Ecto neural progenitor cell (in vitro differentiated cells): Measurements from ENCODE around the gene TMEM205.
"Not testable (repeated sequence)": the region's sequence is repeated elsewhere in the genome, so short reads cannot be mapped to it uniquely, and the experiment has no call there.

Experiments
- DNase-seq: peaks from one replicate; pipeline ENCODE4 v3.0.0-alpha.2; 2018; ENCODE audit warnings: low spot score

The TMEM205 gene

DNA sequence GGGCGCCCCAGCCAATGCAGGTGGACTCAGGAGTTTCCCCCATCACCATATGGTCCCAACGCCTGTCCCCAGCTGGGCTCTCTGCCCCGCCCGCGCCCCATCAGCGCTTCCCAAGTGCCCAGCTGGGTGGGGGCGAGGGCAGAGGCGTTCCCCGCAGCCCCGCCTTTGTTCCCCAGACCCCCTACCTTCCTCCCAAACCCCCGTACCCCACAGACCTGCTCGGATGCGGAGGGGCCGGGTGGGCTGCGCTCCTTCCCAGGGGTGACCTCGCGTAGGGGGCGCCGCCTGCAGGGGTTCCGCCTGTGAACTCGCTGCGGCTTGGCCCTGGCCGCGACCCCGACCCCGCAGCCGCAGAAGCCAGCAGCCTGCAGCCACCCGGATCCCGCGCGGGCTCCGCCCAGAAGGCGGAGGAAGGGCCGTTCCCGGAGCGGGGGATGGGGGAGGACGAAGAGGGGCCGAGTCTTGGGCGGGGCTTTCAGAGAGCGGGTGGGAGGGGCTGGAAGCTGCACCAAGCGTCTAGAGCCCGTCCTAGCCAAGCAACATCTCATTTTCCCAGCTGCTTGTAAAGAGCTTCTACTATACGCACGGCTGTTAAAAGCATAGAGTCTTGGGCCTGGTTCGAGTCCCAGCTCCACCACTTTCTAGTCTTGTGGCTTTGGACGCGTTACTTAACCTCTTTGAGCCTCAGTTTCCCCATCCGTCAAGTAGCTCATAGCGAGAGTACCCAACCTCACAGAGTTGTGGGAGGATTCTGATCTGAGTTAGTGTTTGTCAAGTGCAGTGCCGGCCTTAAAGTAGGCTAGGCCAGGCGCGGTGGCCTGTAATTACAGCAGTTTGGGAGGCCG, 6.6 kb downstream of the TMEM205 start, which contains the start of gene RAB3D:
Gene RAB3D (minus strand): TSS at position 404 of the 845 bp plus-strand sequence. CDS start 2,258 bp downstream, outside the sequence.
- peak; percentile 95 for DNase-seq

DNA sequence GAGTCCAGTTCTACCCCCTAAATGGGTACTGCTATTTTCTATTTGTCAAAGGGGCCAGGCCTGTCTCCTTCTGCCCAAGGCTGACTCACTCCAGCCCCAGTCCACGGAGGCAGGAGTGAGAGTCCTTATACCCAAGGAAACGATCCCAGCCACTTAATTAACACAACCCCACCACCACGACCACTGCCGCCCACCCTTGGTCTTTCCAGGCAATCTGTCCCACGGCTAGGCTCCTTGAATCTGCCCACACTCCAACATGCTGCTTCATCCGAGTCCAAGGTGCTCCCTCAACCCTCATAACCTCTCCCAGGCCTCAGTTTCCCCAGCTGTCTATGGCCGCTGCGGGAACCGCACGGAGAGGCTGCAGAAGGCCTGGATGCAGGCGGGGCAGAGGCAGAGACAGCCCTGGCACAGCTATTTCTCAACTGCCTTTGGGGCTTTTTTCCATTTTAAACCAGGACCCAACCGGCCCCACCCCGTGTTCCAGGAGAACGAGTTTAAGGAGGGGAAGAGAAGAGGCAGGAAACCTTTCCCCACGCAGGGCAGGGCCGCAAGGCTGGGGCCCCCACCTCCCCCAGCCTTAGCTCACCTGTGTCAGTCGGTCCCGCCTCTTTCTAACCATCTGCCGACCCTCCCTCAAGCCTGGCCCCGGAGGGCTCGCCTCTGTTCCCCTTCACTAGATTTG, 7.4 kb downstream of the TMEM205 start:
- no peak for DNase-seq

DNA sequence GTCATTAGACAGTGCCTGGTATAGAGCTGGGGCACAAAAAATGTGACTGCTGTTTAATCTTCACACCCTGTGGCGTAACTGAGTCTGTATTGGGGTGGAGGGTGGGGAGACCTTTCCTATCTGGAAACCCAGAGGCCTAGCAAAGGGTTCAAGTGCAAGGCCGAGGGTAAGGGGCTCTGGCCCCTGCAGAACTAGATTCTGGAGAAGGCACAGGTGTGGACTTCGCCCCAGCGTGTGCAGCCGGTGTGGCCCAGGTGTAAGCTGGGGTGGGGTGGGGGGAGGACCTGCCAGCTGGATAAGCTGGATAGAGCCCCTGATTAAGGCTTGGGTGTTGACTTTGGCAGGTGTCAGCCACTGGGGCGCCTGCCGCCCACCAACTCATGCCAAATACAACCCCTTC, 7.9 kb downstream of the TMEM205 start:
- no peak for DNase-seq

DNA sequence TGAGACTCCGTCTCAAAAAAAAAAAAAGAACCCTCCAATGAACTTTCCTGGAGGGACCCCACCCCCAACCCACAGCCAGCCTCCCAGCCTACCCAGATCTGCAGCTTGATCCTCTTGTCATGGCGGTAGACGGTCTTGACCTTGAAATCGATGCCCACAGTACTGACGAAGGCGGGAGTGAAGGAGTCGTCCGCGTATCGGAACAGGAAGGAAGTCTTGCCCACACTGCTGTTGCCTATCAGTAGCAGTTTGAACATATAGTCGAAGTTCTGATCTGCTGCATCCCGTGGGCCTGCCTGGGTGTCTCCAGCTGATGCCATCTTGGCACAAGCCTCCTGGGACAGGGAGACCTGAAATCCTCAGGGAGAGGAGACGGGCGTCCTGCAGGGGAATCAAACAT, 9.0 kb downstream of the TMEM205 start:
- no peak for DNase-seq

DNA sequence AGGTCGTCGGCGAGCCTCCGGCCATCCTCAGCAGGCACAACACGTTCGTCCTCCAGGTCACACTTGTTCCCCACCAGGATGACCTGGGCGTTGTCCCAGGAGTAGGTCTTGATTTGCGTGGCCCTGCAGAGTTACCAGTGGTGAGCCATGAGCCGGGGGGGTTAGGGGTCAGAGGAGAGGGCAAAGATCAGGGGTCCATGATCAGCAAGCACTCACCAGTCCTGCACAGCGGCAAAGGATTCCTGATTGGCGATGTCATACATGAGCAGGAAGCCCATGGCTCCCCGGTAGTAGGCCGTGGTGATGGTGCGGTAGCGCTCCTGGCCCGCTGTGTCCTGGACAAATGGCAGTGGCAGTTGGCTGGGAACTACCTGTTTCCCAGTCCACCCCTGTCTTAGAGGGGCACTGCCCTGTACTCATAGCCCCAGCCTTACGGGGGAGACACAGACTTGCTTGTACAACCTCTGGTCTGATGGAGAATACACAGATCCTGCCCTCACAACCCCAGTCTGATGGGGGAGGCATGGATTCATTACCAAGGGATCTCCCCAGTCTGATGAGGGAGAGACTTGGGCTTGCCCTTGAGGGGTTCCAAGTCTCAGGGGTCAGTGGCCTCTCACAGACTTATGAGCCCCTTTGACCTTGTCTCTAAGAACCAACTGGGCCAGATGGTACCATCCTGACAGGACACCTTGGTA, 10.5 kb downstream of the TMEM205 start:
- DNase-seq = no peak

DNA sequence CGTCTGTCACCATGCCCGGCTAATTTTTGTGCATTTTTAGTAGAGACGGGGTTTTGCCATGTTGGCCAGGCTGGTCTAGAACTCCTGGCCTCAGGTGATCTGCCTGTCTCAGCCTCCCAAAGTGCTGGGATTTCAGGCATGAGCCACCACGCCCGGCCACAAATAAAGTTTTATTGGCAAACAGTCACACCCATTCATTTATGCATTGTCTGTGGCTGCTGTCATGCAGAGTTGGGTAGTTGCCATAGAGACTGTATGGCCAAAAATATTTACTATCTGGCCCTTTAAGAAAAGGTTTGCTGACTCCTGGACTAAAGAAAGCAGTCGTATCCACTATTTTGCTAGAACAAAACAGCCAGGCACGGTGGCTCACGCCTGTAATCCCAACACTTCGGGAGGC, 12.2 kb downstream of the TMEM205 start:
- DNase-seq = not testable (repeated sequence)

DNA sequence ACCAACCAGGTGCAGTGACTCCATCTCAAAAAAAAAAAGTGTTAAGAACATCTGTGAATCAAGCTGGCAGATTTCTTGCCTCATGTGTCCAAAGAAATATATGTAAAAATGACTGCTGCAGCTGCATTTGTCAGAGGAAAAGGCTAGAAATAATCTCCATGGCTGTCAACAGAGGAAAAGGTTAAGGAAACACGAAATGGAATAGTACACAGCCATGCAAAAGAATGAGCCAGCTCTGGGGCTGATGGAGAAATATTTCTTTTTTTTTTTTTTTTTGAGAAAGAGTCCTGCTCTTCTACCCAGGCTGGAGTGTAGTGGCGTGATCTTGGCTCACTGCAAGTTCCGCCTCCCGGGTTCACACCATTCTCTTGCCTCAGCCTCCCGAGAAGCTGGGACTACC, 13.2 kb downstream of the TMEM205 start:
- no peak for DNase-seq

DNA sequence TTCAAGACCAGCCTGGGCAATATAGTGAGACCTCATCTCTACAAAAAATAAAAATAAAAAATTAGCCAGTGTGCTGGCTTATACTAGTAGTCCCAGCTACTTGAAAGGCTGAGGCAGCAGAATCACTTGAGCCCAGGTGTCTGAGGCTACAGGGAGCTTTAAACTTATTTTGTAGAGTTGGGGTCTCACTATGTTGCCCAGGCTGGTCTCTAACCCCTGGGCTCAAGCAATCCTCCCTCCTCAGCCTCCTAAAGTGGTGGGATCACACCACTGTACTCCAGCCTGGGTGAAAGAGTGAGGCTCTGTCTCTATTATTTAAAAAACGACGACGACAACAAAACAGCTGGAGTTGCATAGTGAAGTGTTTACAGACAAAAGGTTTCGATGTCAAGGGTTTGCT, 14.6 kb downstream of the TMEM205 start:
- DNase-seq = no peak

DNA sequence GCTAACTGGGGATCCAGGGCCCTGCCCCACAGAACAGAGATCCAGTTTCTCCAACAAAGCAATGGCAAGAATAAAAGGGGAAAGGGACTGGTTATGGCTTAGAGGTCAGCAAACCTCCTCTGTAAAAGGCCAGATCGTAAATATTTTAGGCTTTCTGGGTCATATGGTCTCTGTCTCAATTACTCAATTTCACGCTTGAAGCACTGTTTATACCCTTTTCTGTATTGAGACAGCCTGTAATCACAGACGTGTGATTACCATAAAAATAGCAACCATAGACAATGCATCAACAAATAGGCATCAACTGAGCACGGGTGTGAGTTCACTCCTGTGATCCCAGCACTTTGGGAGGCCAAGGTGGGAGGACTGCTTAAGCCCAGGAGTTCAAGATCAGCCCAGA, 15.9 kb downstream of the TMEM205 start:
- no peak for DNase-seq

DNA sequence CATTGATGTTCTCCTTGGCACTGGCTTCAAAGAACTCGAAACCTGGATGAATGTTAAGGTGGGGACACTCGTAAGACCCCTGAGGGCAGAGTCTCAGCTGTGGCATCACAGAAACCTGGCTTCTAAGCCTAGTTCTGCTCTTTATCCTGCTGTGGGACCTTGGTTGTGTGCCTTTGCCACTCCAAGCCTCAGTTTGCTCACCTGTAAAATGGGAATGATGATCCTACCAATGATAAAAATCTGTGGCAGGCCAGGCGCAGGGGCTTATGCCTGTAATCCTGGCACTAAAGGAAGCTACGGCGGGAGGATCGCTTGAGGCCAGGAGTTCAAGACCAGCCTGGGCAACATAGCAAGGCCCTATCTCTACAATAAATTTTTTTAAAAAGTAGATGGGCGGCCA, 20.5 kb downstream of the TMEM205 start:
- no peak for DNase-seq

DNA sequence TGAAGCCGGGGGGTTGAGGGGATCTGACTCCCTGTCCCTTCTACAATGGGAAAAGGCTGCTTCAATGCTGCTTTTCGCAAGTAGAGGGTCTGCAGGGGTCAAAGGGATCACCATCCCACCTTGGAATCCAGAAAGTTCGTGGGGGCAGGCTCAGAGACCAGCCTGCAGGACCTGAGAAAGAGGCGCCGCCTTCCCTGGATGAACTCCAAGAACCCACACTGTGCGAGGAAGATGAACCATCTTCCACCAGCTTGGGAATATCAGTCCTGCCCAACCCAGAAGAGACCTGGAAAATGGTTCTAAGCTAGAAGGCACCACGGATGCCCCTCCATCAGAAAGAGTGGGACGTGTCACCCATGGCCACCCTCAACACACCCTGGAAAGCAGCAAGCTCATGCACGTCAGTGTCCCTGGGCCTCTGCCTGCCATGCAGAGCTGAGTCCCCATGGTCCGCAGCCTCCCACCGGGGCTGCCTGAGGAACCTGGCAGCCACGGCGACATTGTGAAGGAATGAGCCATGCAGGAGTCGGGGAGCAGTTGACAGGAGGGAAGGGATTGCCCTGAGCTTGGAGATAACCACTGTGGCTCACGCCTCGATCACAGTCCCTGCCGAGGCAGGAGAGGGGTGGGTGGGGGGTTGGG, 21.2 kb downstream of the TMEM205 start:
- DNase-seq = no peak

DNA sequence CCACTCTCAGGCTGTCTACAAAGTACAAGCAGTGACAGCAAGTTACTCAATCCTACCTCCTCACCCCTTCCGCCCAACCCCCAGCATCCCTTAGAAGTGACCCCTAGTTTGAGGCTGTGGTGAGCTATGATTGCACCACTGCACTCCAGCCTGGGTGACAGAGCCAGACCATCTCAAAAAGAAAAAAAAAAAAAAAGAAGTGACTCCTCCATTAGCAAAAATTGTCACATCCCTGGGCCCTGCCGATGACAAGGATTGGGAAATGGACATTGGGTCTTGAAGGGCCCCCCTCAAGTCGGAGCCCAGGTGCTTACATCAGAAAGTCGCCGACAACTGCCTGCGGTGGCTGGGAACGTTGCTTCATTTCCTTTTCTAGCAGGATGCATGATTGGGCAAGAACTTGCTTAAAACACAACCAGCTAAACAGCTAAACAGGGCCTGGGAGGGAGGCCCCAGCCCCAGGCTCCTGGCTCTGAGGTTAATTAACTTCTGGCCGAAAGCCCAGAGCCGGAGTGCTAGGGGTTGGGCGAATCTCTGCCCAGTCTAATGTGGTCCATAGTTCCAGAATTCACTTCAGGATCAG, 21.9 kb downstream of the TMEM205 start:
- no peak for DNase-seq

DNA sequence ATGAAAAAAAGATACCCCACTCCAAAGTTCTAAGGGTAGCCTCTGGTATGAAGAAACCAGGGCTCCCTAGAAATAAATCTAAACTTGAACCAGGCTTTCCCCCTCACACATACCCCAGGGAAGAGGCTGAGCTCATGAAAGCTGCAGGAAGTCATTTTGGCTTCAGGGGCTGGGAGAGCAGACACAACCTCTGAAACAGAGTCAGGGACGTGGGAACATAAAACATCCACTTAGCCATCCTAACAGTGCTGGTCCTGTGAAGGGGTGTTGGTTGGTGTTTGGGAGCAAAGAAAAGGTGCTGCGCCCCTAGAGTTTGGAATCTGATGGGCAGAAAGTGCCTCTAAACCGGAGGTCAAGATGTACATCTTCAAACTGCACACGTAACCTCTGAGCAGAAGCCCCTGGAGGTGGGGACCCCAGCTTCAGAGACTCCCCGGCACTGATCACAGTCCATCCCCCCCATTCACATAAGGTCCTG, 22.4 kb downstream of the TMEM205 start:
- no peak for DNase-seq

DNA sequence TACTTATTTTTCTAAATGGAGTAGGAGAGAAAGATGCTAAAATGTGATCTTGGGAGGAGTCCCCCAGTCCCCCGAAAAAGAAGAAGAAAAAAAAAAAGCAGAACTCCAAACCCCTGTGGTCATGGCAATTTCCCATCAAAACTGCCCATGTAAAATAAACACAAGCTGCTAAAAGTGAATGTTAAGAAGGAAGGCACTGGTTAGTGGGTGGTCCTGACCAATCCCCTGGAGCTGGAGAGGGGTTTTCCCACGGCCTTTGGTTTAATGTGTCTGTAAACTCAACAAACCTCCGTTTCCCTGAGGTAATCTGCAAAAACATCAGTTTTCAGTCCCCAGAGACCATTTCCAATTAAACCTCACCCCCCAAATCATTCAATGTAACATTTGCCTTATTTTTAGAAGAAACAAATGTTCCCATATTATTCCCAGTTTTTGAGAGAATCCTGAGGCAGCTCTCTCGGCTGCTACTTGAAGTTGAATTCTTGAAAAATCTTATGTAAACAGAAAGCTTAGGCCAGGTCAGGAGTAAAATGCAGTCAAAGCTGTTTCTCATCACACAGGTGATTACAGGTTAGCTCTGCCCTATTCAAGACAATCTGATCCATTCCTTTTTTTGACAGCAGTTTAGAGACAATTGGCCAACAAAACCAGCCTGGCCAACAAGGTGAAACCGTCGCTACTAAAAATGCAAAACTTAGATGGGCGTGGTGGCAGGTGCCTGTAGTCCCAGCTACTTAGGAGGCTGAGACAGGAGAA, 23.6 kb downstream of the TMEM205 start:
- no peak for DNase-seq

DNA sequence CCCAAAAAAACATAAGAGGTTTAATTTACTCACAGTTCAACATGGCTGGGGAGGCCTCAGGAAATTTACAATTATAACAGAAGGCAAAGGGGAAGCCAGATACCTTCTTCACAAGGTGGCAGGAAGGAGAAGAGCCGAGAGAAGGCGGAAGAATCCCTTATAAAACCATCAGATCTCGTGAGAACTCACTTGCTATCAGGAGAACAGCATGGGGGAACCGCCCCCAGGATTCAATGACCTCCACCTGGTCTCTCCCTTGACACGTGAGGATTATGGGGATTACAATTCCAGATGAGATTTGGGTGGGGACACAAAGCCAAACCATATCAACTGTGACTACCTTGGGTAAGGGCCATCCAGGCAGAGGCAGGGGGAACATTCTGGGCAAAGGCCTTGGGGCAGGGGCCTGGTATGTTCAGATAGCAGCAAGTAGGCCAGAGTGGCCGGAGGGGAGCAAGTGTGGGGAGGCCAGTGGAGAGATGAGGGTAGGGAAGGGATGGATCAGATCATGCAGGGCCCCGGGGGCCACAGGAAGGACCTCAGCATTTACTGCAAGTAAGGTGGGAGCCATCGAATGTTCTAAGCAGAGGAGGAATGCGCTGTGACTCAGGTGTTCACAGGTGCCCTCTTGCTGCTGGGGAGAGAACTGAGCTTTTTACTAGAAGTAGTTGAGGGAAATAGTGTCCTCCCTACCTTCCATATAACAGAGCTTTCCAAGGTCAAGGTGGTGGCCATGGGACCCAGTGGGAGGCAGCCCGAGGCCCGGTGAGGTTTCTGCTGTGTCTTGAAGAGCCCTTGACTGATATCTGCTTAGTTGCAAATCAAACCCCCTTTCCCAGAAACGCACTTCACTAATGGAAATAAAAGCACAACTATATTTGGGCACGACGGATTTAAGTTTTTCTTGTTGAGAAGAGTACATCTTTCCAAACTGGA, 24.6 kb downstream of the TMEM205 start:
- no peak for DNase-seq

DNA sequence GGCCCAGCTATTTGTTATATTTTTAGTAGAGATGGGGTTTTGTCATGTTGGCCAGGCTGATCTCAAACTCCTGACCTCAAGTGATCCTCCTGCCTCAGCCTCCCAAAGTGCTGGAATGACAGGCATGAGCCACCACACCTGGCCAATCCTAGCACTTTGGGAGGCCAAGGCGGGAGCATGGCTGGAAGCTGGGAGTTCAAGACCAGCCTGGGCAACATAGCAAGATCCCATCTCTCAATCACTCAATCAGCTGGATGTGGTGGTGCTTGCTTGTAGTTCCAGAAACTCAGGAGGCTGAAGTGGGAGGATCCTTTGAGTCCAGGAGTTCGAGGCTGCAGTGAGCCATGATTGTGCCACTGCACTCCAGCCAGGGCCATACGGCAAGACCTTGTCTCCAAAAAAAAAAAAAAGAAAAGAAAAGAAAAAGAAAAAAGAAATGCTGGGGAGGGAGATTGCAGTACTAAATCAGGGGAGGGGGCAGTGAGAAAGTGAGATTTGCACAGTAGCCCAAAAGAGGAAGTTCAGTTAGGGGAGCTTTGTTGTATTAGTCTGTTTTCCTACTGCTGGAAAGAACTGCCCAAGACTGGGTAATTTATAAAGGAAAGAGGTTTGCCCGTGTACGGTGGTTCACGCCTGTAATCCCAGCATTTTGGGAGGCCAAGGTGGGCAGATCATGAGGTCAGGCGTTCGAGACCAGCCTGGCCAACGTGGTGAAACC, 25.6 kb downstream of the TMEM205 start:
- DNase-seq = not testable (repeated sequence)

DNA sequence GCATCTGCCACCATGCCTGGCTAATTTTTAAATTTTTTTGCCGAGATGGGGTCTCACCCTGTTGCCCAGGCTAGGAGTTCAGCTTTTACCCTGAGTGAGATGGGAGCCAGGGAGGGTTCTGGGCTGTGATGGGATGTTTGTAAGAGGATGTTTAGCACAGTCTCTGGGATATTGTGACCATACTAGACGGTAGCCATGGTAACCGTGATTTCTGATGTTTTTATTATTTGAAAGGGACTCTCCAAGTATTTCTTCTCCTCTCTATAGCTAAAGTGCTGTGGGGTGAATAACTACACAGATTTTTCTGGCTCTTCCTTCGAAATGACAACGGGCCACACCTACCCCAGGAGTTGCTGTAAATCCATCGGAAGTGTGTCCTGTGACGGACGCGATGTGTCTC, 39.7 kb downstream of the TMEM205 start:
- no peak for DNase-seq

DNA sequence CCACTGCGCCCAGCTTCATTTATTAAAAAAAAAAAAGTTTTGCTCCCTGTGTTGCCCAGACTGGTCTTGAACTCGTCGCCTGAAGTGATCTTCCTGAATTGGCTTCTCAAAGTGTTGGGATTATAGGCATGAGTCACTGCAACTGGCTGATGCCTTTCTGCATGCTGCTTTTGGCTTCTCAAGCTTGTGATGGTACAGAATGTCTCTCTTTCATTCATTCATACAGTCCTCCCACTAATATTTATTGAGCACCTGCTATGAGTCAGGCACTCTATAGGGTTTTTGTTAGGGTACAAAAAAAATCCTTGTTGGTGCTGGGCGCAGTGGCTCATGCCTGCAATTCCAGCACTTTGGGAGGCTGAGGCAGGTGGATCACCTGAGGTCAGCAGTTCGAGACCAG, 41.1 kb downstream of the TMEM205 start:
- DNase-seq = no peak

DNA sequence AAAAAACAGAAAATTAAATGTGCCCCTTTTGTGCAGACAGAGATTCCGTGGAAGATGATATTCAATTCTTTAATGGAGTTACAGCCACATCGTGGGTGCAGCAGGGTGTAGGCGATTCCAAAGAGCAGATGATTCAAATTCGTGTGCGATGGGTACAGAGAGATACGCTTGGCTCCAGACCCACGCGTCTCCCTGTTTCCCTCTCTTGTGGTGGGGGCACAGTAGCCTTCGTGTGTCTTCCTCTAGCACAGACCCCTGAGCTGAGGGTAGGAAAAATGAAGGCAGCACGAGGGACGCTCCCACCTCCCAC, 45.3 kb downstream of the TMEM205 start:
- DNase-seq = no peak
